IMR-90 (cell line): ENCODE measurements around the gene PRM3. TPM values are rescaled to one million over a fixed set of nuclear protein-coding genes. Genes with fewer than 3 reads are reported as not detected.

Experiments used
- microRNA-seq, 2 experiments: library from miRNA; stranded (forward) in 1 of 2; unstranded in 1 of 2; fragments of 10-50 nt in 1 of 2; fragments of <30 nt in 1 of 2; gene quantifications in 1 of 2; microRNA quantifications in 1 of 2; one replicate each; pipeline versions ENCODE3 to v1.1.0; 2013 to 2020; ENCODE audit not compliant: insufficient read depth in 1 of 2, insufficient read length in 1 of 2, unreplicated experiment in 1 of 2
- polyA plus RNA-seq, 3 experiments: library from polyadenylated mRNA; depleted of rRNA; stranded (reverse); fragments of >200 nt; gene quantifications; 2 replicates each; pipeline ENCODE4 v1.2.3, GENCODE V29; 2012; ENCODE audit warnings: low replicate concordance in 1 of 3
- small RNA-seq, 5 experiments: library from RNA; depleted of rRNA; stranded (forward); fragments of <200 nt; gene quantifications; one replicate each; pipeline ENCODE3, GENCODE V24; 2012
- total RNA-seq: library from RNA; depleted of rRNA; stranded (reverse); fragments of >200 nt; gene quantifications from 2 replicates; pipeline ENCODE4 v1.2.3, GENCODE V29; 2012; rRNA removed

The PRM3 gene
- total and polyA plus RNA-seq, 2 of the 4 experiments (the other 2 are of a cell fraction), result not detected

Small RNA genes within 50 kb of the gene (microRNA-seq; reads per million reads assigned to microRNA genes)
- 0 reads per million in 2 experiments for gene MIR548H2 (ENCODE audit: insufficient read depth in 1 of 2, insufficient read length in 1 of 2, unreplicated experiment in 1 of 2)
- not detected for gene RF00019 (ENCODE audit: insufficient read depth, insufficient read length)
- not detected for gene RF00554 (ENCODE audit: insufficient read depth, insufficient read length)

Small RNA genes within 50 kb of the gene (small RNA-seq; reads per million reads assigned to genes)
- 0 reads per million in 5 experiments for gene MIR548H2
- gene RF00019, result 0 reads per million in 5 experiments
- 0 reads per million in 5 experiments for gene RF00554

Other genes starting within 250 kb of the PRM3 start
- 2.0 and 2.2 TPM in 2 replicates for gene SOCS1, start 17.4 kb downstream of the PRM3 start, total RNA-seq
- gene SOCS1, start 17.4 kb downstream of the PRM3 start, polyA plus RNA-seq (2012; rRNA removed), result 19.9 and 22.0 TPM in 2 replicates
- gene TNP2, start 4.3 kb downstream of the PRM3 start, total RNA-seq, result not detected in 2 replicates
- not detected in 2 replicates for gene TNP2, start 4.3 kb downstream of the PRM3 start, polyA plus RNA-seq (2012; rRNA removed)
- not detected in 2 replicates for gene PRM2, start 2.9 kb upstream of the PRM3 start, total RNA-seq
- not detected in 2 replicates for gene PRM2, start 2.9 kb upstream of the PRM3 start, polyA plus RNA-seq (2012; rRNA removed)
- gene PRM1, start 7.7 kb upstream of the PRM3 start, total RNA-seq, result not detected in 2 replicates
- not detected in 2 replicates for gene PRM1, start 7.7 kb upstream of the PRM3 start, polyA plus RNA-seq (2012; rRNA removed)
- 3.2 and 5.8 TPM in 2 replicates for gene RMI2, start 71.8 kb upstream of the PRM3 start, total RNA-seq
- gene RMI2, start 71.8 kb upstream of the PRM3 start, polyA plus RNA-seq (2012; rRNA removed), result 4.0 and 5.6 TPM in 2 replicates